AG04449 (cell line): ENCODE data around the gene COL26A1.
"Not testable (repeated sequence)": the region's sequence is repeated elsewhere in the genome, so short reads cannot be mapped to it uniquely, and the experiment has no call there.

Source experiments
- CTCF ChIA-PET: fragments of 350-600 bp; formaldehyde crosslinking; extraction: SDS; loops from one replicate; lab custom pipeline; 2021; ENCODE audit warnings: antibody characterized with exemption; lab: Yijun Ruan, JAX
- POLR2A ChIA-PET: fragments of 400-600, 350-600 bp; formaldehyde crosslinking; extraction: SDS; loops from one replicate; lab custom pipeline; 2020; ENCODE audit warnings: antibody characterized with exemption, inconsistent platforms; lab: Yijun Ruan, JAX
- DNase-seq: peaks from one replicate; pipeline ENCODE4 v3.0.0-alpha.2; 2010; ENCODE audit warnings: low read depth, low spot score
- H3K4me3 ChIP-seq: 2 replicates; pipeline ENCODE4 v1.5.1; 2011; ENCODE audit warnings: low read depth, mild to moderate bottlenecking, control low read depth, low read length
- TF ChIP-seq, protein P1 (sequence below): IDR thresholded peaks from one replicate; pipeline ENCODE4 v1.5.1; 2011; ENCODE audit warnings: mild to moderate bottlenecking, moderate library complexity, low read length, control low read depth, inconsistent platforms; ENCODE audit not compliant: insufficient read depth; ENCODE audit errors: missing control alignments

The COL26A1 gene

GRCh38 chr7:101494602-101495329 lies 132.1 kb downstream of the COL26A1 start:
- ChIA-PET CTCF (no interaction called here), POLR2A (no interaction called here)
- no peak for DNase-seq
- no peak overlapping the region for H3K4me3 ChIP-seq
- TF ChIP-seq, protein P1, sequence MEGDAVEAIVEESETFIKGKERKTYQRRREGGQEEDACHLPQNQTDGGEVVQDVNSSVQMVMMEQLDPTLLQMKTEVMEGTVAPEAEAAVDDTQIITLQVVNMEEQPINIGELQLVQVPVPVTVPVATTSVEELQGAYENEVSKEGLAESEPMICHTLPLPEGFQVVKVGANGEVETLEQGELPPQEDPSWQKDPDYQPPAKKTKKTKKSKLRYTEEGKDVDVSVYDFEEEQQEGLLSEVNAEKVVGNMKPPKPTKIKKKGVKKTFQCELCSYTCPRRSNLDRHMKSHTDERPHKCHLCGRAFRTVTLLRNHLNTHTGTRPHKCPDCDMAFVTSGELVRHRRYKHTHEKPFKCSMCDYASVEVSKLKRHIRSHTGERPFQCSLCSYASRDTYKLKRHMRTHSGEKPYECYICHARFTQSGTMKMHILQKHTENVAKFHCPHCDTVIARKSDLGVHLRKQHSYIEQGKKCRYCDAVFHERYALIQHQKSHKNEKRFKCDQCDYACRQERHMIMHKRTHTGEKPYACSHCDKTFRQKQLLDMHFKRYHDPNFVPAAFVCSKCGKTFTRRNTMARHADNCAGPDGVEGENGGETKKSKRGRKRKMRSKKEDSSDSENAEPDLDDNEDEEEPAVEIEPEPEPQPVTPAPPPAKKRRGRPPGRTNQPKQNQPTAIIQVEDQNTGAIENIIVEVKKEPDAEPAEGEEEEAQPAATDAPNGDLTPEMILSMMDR, result no peak

DNA sequence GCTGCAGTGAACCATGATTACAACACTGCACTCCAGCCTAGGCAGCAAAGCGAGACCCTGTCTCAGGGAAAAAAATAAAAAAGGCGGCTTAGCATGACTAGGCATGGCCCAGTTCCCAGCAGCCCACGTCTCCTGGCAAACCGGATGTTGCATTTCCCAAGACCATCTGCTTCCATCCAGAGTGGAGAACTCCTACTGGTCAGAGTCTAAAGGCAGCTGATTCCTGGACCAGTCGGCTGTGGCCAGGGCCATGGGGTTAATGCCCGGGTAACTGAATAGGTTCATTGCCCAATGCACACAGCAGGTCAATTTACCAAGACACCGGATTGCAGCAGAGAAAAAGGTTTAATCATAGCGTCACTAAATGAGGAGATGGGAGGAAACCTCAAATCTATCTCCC lies 133.3 kb downstream of the COL26A1 start:
- ChIA-PET CTCF (no interaction called here), POLR2A (no interaction called here)
- no peak overlapping the region for H3K4me3 ChIP-seq
- TF ChIP-seq, protein P1, result no peak
- DNase-seq, result no peak

DNA sequence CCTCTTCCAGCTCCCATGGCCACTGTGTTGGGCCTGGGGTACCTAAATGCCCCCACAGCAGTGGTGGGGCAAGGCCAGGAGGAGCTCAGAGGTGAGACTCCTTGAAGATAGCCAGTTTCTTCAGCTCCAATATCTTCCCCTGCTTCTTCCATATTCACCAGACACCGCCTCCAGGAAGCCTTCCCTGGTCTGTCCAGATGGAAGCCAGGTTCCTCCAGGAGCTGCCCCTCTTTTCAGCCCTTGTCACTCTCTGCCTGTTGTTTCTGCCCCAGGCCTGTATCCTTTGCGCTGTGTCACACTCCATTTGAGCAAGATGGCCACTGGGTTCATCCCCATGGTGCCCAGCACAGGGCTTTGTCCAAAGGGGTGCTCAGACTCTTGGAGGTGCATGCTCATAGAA lies 138.7 kb downstream of the COL26A1 start:
- POLR2A ChIA-PET, result no interaction called here
- H3K4me3 ChIP-seq, result no peak overlapping the region
- CTCF ChIA-PET, result interaction anchor here (1.4 to 1.8 kb wide), 2 partner anchors 37 to 138 kb away, joined by 3 to 5 read pairs; partner anchors contain the start of gene COL26A1
- DNase-seq, result no peak
- TF ChIP-seq, protein P1, result no peak

DNA sequence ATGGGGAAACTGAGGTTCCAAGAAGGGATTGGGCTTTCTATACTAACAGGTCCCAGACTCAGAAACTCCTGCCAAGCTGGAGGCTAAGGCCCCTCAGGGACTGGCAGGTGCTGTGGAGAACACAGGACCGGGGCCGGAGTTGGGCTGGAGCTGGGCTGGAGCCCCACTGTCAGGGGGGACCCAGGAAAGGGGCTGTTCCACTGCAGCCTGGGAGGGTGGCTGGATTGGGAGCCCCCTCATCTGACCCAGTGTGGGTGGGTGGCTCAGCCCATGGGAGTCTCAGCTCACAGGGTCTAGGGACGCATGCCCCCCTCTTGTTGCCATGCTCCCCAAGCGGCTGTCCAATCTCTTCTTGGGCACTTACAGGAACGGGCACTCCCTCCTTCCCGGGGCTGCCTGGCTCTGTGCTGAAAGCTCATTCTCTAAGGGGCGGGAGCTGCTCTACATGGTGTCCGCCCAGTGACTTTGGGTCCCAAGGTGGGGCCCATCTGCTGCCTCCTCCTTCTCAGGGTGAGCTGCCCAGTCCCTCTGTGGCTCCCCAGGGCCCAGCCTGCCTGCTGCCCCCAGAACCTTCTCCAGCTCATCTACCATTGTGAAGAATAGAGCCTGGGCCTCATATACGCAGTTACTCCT lies 139.9 kb downstream of the COL26A1 start:
- no peak for DNase-seq
- TF ChIP-seq, protein P1, result no peak
- POLR2A ChIA-PET, result no interaction called here
- no peak overlapping the region for H3K4me3 ChIP-seq
- CTCF ChIA-PET, result no interaction called here

DNA sequence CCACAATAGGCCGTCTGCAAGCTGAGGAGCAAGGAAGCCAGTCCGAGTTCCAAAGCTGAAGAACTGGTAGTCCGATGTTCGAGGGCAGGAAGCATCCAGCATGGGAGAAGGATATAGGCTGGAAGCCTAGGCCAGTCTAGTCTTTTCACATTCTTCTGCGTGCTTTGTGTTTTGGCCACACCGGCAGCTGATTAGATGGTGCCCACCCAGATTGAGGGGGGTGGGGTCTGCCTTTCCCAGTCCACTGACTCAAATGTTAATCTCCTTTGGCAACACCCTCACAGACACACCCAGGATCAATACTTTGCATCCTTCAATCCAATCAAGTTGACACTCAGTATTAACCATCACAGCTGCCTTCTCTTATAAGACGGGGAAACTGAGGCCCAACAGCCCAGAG lies 142.8 kb downstream of the COL26A1 start:
- DNase-seq, H3K4me3 ChIP-seq, POLR2A ChIA-PET: not testable (repeated sequence)
- CTCF ChIA-PET, result interaction anchor here (0.8 to 2.3 kb wide), 2 partner anchors 12 to 142 kb away, joined by 3 to 8 read pairs; no protein-coding TSS in a partner anchor

DNA sequence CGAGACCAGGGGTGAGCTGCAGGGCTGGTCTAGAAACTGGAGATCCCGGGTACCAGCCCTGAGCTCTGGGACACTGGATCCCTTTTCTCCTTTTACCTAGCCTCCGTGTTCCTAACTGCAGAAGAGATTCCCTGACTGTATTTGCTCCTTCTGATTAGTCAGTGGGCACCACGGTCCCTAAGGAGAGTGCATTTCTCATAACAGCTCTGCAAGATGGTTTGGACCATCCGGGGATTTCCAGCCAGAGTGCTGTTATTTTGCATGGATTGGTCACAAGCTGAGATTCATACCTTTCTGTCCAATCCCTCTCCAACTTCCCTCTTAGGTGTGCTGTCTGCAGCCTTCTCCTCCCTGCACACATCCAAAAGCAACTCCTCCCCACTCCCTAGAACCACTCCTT lies 143.9 kb downstream of the COL26A1 start:
- TF ChIP-seq, protein P1, result no peak
- H3K4me3 ChIP-seq, result no peak overlapping the region
- DNase-seq, result no peak
- ChIA-PET CTCF (interaction anchor here (0.6 to 2.3 kb wide), 9 partner anchors 8 to 207 kb away, joined by 3 to 8 read pairs (median 4); no protein-coding TSS in a partner anchor), POLR2A (no interaction called here)
